ENCODE results near the gene NFIC. TPM values are rescaled to one million over a fixed set of nuclear protein-coding genes. Genes with fewer than 3 reads are reported as not detected.
A peak's percentile ranks its signal among the peaks of the same experiment; 100 is the strongest.

The NFIC gene
- total RNA-seq, 6 experiments from 2014 or later: 94.6 to 168 (median 120) TPM

- ATAC-seq: no peak
- no peak for DNase-seq
- intact Hi-C loops (cut with DNase I): no loop called here
- no peaks in the 10 kb centered on the region for H3K36me3 ChIP-seq
- WGBS (ENCODE audit: insufficient coverage, low coverage, low lambda C conversion rate, missing lambda C conversion rate): 61% methylated on average over 9 of the region's 16 CpGs
- peaks cover 0 to 18% (median 3%) of the 10 kb centered on the region in 4 donors for H3K4me1 ChIP-seq
- peak overlapping the region in 1 of 3 donors; percentile 85 for H3K27ac ChIP-seq
- TF ChIP-seq POLR2A (IDR thresholded peaks at IDR 0.05): no peak
- TF ChIP-seq CTCF (IDR thresholded peaks at IDR 0.05): no peak
- H3K4me3 ChIP-seq: no peak overlapping the region
- H3K9me3 ChIP-seq: no peaks in the 10 kb centered on the region
- H3K27me3 ChIP-seq: no peaks in the 10 kb centered on the region
Observed at GRCh38 chr19:3357271-3357991, 9.0 kb upstream of the NFIC start.

GRCh38 chr19:3357992-3358688 lies 8.2 kb upstream of the NFIC start:
- Histone ChIP-seq H3K4me3 (peak overlapping the region; percentile 29 to 95 (median 74)), H3K27ac (peak overlapping the region in 2 of 3 donors; percentile 85 to 99), H3K27me3 (no peaks in the 10 kb centered on the region), H3K9me3 (no peaks in the 10 kb centered on the region), H3K4me1 (peaks cover 0 to 18% (median 3%) of the 10 kb centered on the region in 4 donors), H3K36me3 (no peaks in the 10 kb centered on the region)
- 10% methylated on average over 4 of the region's 38 CpGs for WGBS (ENCODE audit: insufficient coverage, low coverage, low lambda C conversion rate, missing lambda C conversion rate)
- DNase-seq (no peak), ATAC-seq (no peak)
- intact Hi-C loops (cut with DNase I): no loop called here
- TF ChIP-seq CTCF (IDR thresholded peaks at IDR 0.05): no peak
- no peak for TF ChIP-seq POLR2A (IDR thresholded peaks at IDR 0.05)

GRCh38 chr19:3358689-3359014 lies 7.7 kb upstream of the NFIC start:
- TF ChIP-seq CTCF (IDR thresholded peaks at IDR 0.05) (no peak), POLR2A (IDR thresholded peaks at IDR 0.05) (no peak)
- DNase-seq: no peak
- no peaks in the 10 kb centered on the region for H3K9me3 ChIP-seq
- peaks cover 0 to 18% (median 3%) of the 10 kb centered on the region in 4 donors for H3K4me1 ChIP-seq
- no peaks in the 10 kb centered on the region for H3K36me3 ChIP-seq
- 0% methylated on average over 5 of the region's 27 CpGs for WGBS (ENCODE audit: insufficient coverage, low coverage, low lambda C conversion rate, missing lambda C conversion rate)
- H3K27me3 ChIP-seq: no peaks in the 10 kb centered on the region
- H3K27ac ChIP-seq: peak overlapping the region in 2 of 3 donors; percentile 85 to 99
- H3K4me3 ChIP-seq: peak overlapping the region; percentile 29 to 95 (median 74)
- intact Hi-C loops (cut with DNase I): no loop called here
- peak in 1 of 4 donors; percentile 6 for ATAC-seq

GRCh38 chr19:3359015-3359918 lies 7.1 kb upstream of the NFIC start:
- Histone ChIP-seq H3K4me3 (peak overlapping the region; percentile 92 to 95 (median 93)), H3K27me3 (no peaks in the 10 kb centered on the region), H3K4me1 (peaks cover 0 to 18% (median 3%) of the 10 kb centered on the region in 4 donors), H3K27ac (peak overlapping the region; percentile 97 to 99 (median 98)), H3K36me3 (no peaks in the 10 kb centered on the region), H3K9me3 (no peaks in the 10 kb centered on the region)
- intact Hi-C loops (cut with DNase I): no loop called here
- 0% methylated on average over 11 of the region's 129 CpGs for WGBS (ENCODE audit: insufficient coverage, low coverage, low lambda C conversion rate, missing lambda C conversion rate)
- ATAC-seq (peak; percentile 56 to 67 (median 60)), DNase-seq (peak; percentile 80 to 84 (median 83))
- TF ChIP-seq POLR2A (IDR thresholded peaks at IDR 0.05): peak; percentile 59
- no peak for TF ChIP-seq CTCF (IDR thresholded peaks at IDR 0.05)

Measured in right lobe of liver (tissue), 6 donors.